Measurements from ENCODE around the gene MBOAT7. TPM values are rescaled to one million over a fixed set of nuclear protein-coding genes. Genes with fewer than 3 reads are reported as not detected.

The MBOAT7 gene
- polyA plus RNA-seq, 1 donor (not counting 4 experiments of a cell fraction or from before 2014, with no cell fraction given) = 41.3 TPM

DNA sequence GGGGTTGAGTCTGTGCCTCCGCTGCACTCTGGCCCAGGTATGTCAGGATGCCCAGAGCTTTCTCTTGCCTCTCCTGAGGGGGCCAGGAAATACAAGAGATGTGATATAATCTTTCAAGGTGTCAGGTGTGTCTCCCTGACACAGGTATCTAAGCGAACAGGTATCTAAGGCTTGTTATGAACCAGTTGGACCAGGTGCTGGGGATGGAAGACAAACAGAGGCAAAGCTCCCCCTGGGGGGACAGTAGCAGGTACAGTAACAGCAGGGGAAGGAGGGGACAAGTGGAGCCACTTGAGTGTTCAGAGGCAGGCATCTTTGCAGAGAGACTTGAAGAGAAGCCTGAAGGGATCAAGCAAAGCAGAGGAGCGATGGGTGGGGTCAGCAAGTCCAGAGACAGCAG lies 32.4 kb downstream of the MBOAT7 start:
- dilution Hi-C loops (cut with MboI; ENCODE audit: extremely low pct_ligation_motif_present, low sequenced_read_pairs) = no loop called here
- TF ChIP-seq EZH2 (IDR thresholded peaks at IDR 0.05; ENCODE audit: low read length) = no peak
- TF ChIP-seq, protein P1, sequence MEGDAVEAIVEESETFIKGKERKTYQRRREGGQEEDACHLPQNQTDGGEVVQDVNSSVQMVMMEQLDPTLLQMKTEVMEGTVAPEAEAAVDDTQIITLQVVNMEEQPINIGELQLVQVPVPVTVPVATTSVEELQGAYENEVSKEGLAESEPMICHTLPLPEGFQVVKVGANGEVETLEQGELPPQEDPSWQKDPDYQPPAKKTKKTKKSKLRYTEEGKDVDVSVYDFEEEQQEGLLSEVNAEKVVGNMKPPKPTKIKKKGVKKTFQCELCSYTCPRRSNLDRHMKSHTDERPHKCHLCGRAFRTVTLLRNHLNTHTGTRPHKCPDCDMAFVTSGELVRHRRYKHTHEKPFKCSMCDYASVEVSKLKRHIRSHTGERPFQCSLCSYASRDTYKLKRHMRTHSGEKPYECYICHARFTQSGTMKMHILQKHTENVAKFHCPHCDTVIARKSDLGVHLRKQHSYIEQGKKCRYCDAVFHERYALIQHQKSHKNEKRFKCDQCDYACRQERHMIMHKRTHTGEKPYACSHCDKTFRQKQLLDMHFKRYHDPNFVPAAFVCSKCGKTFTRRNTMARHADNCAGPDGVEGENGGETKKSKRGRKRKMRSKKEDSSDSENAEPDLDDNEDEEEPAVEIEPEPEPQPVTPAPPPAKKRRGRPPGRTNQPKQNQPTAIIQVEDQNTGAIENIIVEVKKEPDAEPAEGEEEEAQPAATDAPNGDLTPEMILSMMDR (optimal IDR thresholded peaks at IDR 0.05 in 1 of 3, IDR thresholded peaks at IDR 0.05 in 1 of 3, conservative IDR thresholded peaks at IDR 0.05 in 1 of 3; ENCODE audit: extremely low read depth in 1 of 3, insufficient read depth in 2 of 3, low read length in 3 of 3) = no peak
- no peak overlapping the region for H3K9ac ChIP-seq (ENCODE audit: control insufficient read depth, extremely low read depth, insufficient read depth, low read length)
- H3K4me3 ChIP-seq (ENCODE audit: control insufficient read depth in 2 of 3, extremely low read depth in 1 of 3, insufficient read depth in 2 of 3, low read depth in 1 of 3, low read length in 3 of 3) = no peak overlapping the region
- FAIRE-seq (no peak), DNase-seq (ENCODE audit: low read depth, low spot score) (no peak)
- H3K27ac ChIP-seq (ENCODE audit: control insufficient read depth, insufficient read depth, low read length) = no peak overlapping the region
- peaks cover 22% of the 10 kb centered on the region for H3K4me1 ChIP-seq (ENCODE audit: control insufficient read depth, extremely low read depth, insufficient read depth, low read length)
- H3K27me3 ChIP-seq (ENCODE audit: control insufficient read depth, extremely low read depth, insufficient read depth, low read length) = no peaks in the 10 kb centered on the region
- H3K9me1 ChIP-seq (ENCODE audit: control insufficient read depth, extremely low read depth, insufficient read depth, low read length) = no peaks in the 10 kb centered on the region
- no peak overlapping the region for H2AFZ ChIP-seq (ENCODE audit: control insufficient read depth, low read length)
- peaks cover 27 to 35% of the 10 kb centered on the region in 2 experiments for H3K36me3 ChIP-seq (ENCODE audit: control insufficient read depth in 2 of 2, extremely low read depth in 1 of 2, insufficient read depth in 2 of 2, low read length in 2 of 2)
- H3K4me2 ChIP-seq (ENCODE audit: control insufficient read depth, extremely low read depth, insufficient read depth, low read depth, low read length) = no peak overlapping the region
- no peaks in the 10 kb centered on the region for H3K9me3 ChIP-seq (ENCODE audit: control insufficient read depth, low read depth, low read length)
- H4K20me1 ChIP-seq (ENCODE audit: control insufficient read depth, extremely low read depth, insufficient read depth, low read length) = peaks cover 5% of the 10 kb centered on the region
- peaks cover 7% of the 10 kb centered on the region for H3K79me2 ChIP-seq (ENCODE audit: control insufficient read depth, insufficient read depth, low read length)

DNA sequence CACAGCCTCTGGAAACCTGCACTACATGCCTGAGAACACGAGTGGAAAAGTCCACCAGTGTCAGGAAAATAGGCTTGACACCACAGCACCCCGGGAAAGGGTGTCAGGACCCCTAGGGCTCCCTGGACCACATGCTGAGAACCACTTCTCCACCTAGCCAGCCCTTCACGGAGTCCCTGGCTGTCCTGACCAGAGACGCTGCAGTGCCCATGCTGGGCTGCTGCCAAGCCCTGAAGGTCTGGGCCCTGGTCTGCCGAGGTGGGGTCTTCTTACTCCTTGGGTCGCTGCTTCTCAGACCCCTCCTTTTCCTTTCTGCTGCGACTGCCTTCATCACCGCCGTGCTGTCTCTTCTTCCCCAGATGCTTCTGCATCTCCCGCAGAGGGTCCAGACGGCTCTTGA lies 32.9 kb downstream of the MBOAT7 start:
- DNase-seq (ENCODE audit: low read depth, low spot score) = no peak
- H3K4me3 ChIP-seq (ENCODE audit: control insufficient read depth in 2 of 3, extremely low read depth in 1 of 3, insufficient read depth in 2 of 3, low read depth in 1 of 3, low read length in 3 of 3) = no peak overlapping the region
- peaks cover 31 to 38% of the 10 kb centered on the region in 2 experiments for H3K36me3 ChIP-seq (ENCODE audit: control insufficient read depth in 2 of 2, extremely low read depth in 1 of 2, insufficient read depth in 2 of 2, low read length in 2 of 2)
- peaks cover 5% of the 10 kb centered on the region for H4K20me1 ChIP-seq (ENCODE audit: control insufficient read depth, extremely low read depth, insufficient read depth, low read length)
- H3K27me3 ChIP-seq (ENCODE audit: control insufficient read depth, extremely low read depth, insufficient read depth, low read length) = no peaks in the 10 kb centered on the region
- no peaks in the 10 kb centered on the region for H3K9me1 ChIP-seq (ENCODE audit: control insufficient read depth, extremely low read depth, insufficient read depth, low read length)
- no peak overlapping the region for H2AFZ ChIP-seq (ENCODE audit: control insufficient read depth, low read length)
- FAIRE-seq = no peak
- H3K27ac ChIP-seq (ENCODE audit: control insufficient read depth, insufficient read depth, low read length) = no peak overlapping the region
- no peak overlapping the region for H3K4me2 ChIP-seq (ENCODE audit: control insufficient read depth, extremely low read depth, insufficient read depth, low read depth, low read length)
- no peak for TF ChIP-seq EZH2 (IDR thresholded peaks at IDR 0.05; ENCODE audit: low read length)
- TF ChIP-seq, protein P1 (optimal IDR thresholded peaks at IDR 0.05 in 1 of 3, IDR thresholded peaks at IDR 0.05 in 1 of 3, conservative IDR thresholded peaks at IDR 0.05 in 1 of 3; ENCODE audit: extremely low read depth in 1 of 3, insufficient read depth in 2 of 3, low read length in 3 of 3) = no peak
- no peak overlapping the region for H3K9ac ChIP-seq (ENCODE audit: control insufficient read depth, extremely low read depth, insufficient read depth, low read length)
- H3K9me3 ChIP-seq (ENCODE audit: control insufficient read depth, low read depth, low read length) = no peaks in the 10 kb centered on the region
- dilution Hi-C loops (cut with MboI; ENCODE audit: extremely low pct_ligation_motif_present, low sequenced_read_pairs) = no loop called here
- peaks cover 22% of the 10 kb centered on the region for H3K4me1 ChIP-seq (ENCODE audit: control insufficient read depth, extremely low read depth, insufficient read depth, low read length)
- peaks cover 7% of the 10 kb centered on the region for H3K79me2 ChIP-seq (ENCODE audit: control insufficient read depth, insufficient read depth, low read length)

Data from keratinocyte (primary cell).